A549 (cell line): ENCODE data around the gene RHBDL1.

Experiments
- CEBPB ChIP-seq, 2 experiments: fragments of >200 bp in 1 of 2; sonication (Bioruptor Twin) in 1 of 2; formaldehyde crosslinking in 1 of 2; IDR thresholded peaks; 2 replicates each; pipeline ENCODE4 v1.6.1; 2012 to 2016
- CTCF ChIP-seq: fragments of >200 bp; sonication (Bioruptor Twin); formaldehyde crosslinking; IDR thresholded peaks from 3 replicates; pipeline ENCODE4 v1.5.1; 2016
- EP300 ChIP-seq, 2 experiments: fragments of >200 bp; sonication (Bioruptor Twin); formaldehyde crosslinking; IDR thresholded peaks; 2 replicates in 1 of 2; 3 replicates in 1 of 2; pipeline ENCODE4 v1.6.1; 2016 to 2017
- MAX ChIP-seq: IDR thresholded peaks from 2 replicates; pipeline ENCODE4 v1.6.1; 2012
- PBX3 ChIP-seq: IDR thresholded peaks from 2 replicates; pipeline ENCODE4 v1.6.1; 2012
- POLR2A ChIP-seq: IDR thresholded peaks from 2 replicates; pipeline ENCODE4 v1.6.1; 2012; ENCODE audit warnings: mild to moderate bottlenecking, low read length
- RAD21 ChIP-seq, 2 experiments: fragments of >200 bp in 1 of 2; sonication (Bioruptor Twin) in 1 of 2; formaldehyde crosslinking in 1 of 2; IDR thresholded peaks in 1 of 2; conservative IDR thresholded peaks in 1 of 2; 2 replicates in 1 of 2; 3 replicates in 1 of 2; pipeline ENCODE4 v1.6.1; 2012 to 2018; ENCODE audit warnings: inconsistent platforms in 1 of 2
- REST ChIP-seq: fragments of 200-600 bp; sonication (generic); IDR thresholded peaks from 2 replicates; pipeline ENCODE4 v1.6.1; 2016; ENCODE audit warnings: antibody characterized with exemption, mild to moderate bottlenecking, moderate library complexity
- SMC3 ChIP-seq: fragments of >200 bp; sonication (Bioruptor Twin); formaldehyde crosslinking; IDR thresholded peaks from 3 replicates; pipeline ENCODE4 v1.6.1; 2018; ENCODE audit warnings: inconsistent platforms

- TF ChIP-seq CEBPB (IDR thresholded peaks at IDR 0.05) (no peak), CTCF (no peak), RAD21 (conservative IDR thresholded peaks at IDR 0.05 in 1 of 2, IDR thresholded peaks at IDR 0.05 in 1 of 2) (no peak), POLR2A (no peak), EP300 (IDR thresholded peaks at IDR 0.05) (no peak), SMC3 (no peak), MAX (no peak), REST (no peak), PBX3 (no peak)
These were observed 46.5 kb downstream of the RHBDL1 start for GRCh38 chr16:721765-722540.
